HepG2 (cell line): ENCODE results near the gene LARP1. TPM values are rescaled to one million over a fixed set of nuclear protein-coding genes. Genes with fewer than 3 reads are reported as not detected.

ENCODE experiments used
- DPF2 ChIP-seq: sonication (generic); formaldehyde crosslinking; IDR thresholded peaks from 2 replicates; pipeline ENCODE4 v1.4.0; 2020; ENCODE audit warnings: mild to moderate bottlenecking, low read depth, missing genetic modification reagents, borderline replicate concordance
- FOSL1 ChIP-seq: sonication (generic); formaldehyde crosslinking; IDR thresholded peaks from 2 replicates; pipeline ENCODE4 v1.9.0; 2021; ENCODE audit warnings: missing genetic modification reagents, borderline replicate concordance
- KAT8 ChIP-seq: IDR thresholded peaks from 2 replicates; pipeline ENCODE4 v1.6.1; 2016; ENCODE audit warnings: missing genetic modification reagents, missing compliant biosample characterization
- KDM2A ChIP-seq: sonication (generic); formaldehyde crosslinking; IDR thresholded peaks from 2 replicates; pipeline ENCODE4 v1.4.0; 2020; ENCODE audit warnings: low read depth, missing genetic modification reagents, borderline replicate concordance
- KDM5A ChIP-seq: fragments of 200-600 bp; sonication (generic); IDR thresholded peaks from 2 replicates; pipeline ENCODE4 v1.7.0; 2018; ENCODE audit warnings: antibody characterized with exemption, mild to moderate bottlenecking, low read length, borderline replicate concordance
- MAFF ChIP-seq: IDR thresholded peaks from 2 replicates; pipeline ENCODE4 v1.6.1; 2011; ENCODE audit warnings: low read depth, low read length, improper control_type of control experiment
- NFE2L2 ChIP-seq: fragments of 150-350 bp; IDR thresholded peaks from 2 replicates; pipeline ENCODE4 v1.6.1; 2014; ENCODE audit warnings: low read length
- NKX3-1 ChIP-seq: sonication (generic); formaldehyde crosslinking; IDR thresholded peaks from 2 replicates; pipeline ENCODE4 v1.5.0; 2020; ENCODE audit warnings: missing genetic modification reagents
- NR2C2 ChIP-seq: sonication (generic); formaldehyde crosslinking; IDR thresholded peaks from 2 replicates; pipeline ENCODE4 v1.4.0; 2020; ENCODE audit warnings: missing genetic modification reagents, mild to moderate bottlenecking, moderate library complexity, borderline replicate concordance
- RFXANK ChIP-seq: IDR thresholded peaks from 2 replicates; pipeline ENCODE4 v1.6.1; 2016
- SSRP1 ChIP-seq: IDR thresholded peaks from 2 replicates; pipeline ENCODE4 v1.6.1; 2016; ENCODE audit warnings: control low read depth
- SUZ12 ChIP-seq: fragments of 150-350 bp; IDR thresholded peaks from 2 replicates; pipeline ENCODE4 v1.6.1; 2014; ENCODE audit warnings: low read depth, low read length
- SYNCRIP ChIP-seq: fragments of 200-400 bp; formaldehyde crosslinking; IDR thresholded peaks from 2 replicates; pipeline ENCODE4 v1.6.1; 2018; ENCODE audit warnings: mild to moderate bottlenecking, low read depth, low read length; ENCODE audit not compliant: insufficient read depth
- TBX3 ChIP-seq: fragments of 450-650 bp; IDR thresholded peaks from 2 replicates; pipeline ENCODE4 v1.6.1; 2017; ENCODE audit warnings: antibody characterized with exemption, mild to moderate bottlenecking, inconsistent platforms, borderline replicate concordance
- TCF7 ChIP-seq: sonication (generic); IDR thresholded peaks from 2 replicates; pipeline ENCODE4 v1.6.1; 2016; ENCODE audit warnings: antibody characterized with exemption, low read depth
- TFE3 ChIP-seq: IDR thresholded peaks from 2 replicates; pipeline ENCODE4 v1.6.1; 2016
- ZNF101 ChIP-seq: sonication (generic); formaldehyde crosslinking; IDR thresholded peaks from 2 replicates; pipeline ENCODE4 v1.4.0; 2020; ENCODE audit warnings: mild to moderate bottlenecking, low read depth, missing genetic modification reagents, borderline replicate concordance
- ZNF234 ChIP-seq: sonication (generic); formaldehyde crosslinking; conservative IDR thresholded peaks from 2 replicates; pipeline ENCODE4 v1.5.1; 2020; ENCODE audit warnings: mild to moderate bottlenecking, missing genetic modification reagents
- ZNF546 ChIP-seq: sonication (generic); formaldehyde crosslinking; conservative IDR thresholded peaks from 2 replicates; pipeline ENCODE4 v1.8.1; 2023; ENCODE audit warnings: mild to moderate bottlenecking, missing genetic modification reagents
- ZSCAN29 ChIP-seq: sonication (generic); formaldehyde crosslinking; conservative IDR thresholded peaks from 2 replicates; pipeline ENCODE4 v1.4.0; 2020; ENCODE audit warnings: mild to moderate bottlenecking, missing genetic modification reagents
- polyA plus RNA-seq, 8 experiments: library from polyadenylated mRNA; depleted of rRNA in 3 of 8; stranded (reverse) in 7 of 8; unstranded in 1 of 8; fragments of >200 nt; fragmentation: Illumina TruSeq in 4 of 8; extraction: Trizol in 4 of 8; gene quantifications; 2 replicates each; pipeline versions ENCODE4 v1.2.1 to v1.2.3, GENCODE V29; 2011 to 2016; ENCODE audit warnings: low read depth in 4 of 8, missing spikeins in 1 of 8, mixed read lengths in 1 of 8; ENCODE audit not compliant: insufficient read depth in 1 of 8
- total RNA-seq, 5 experiments: library from RNA; depleted of rRNA; stranded (reverse); fragments of >200 nt; fragmentation: Illumina TruSeq; extraction: Trizol; gene quantifications; 2 replicates each; pipeline ENCODE4 v1.2.3, GENCODE V29; 2016; ENCODE audit warnings: low read depth in 1 of 5
- TF ChIP-seq, protein P1 (sequence below): sonication (generic); formaldehyde crosslinking; IDR thresholded peaks from 2 replicates; pipeline ENCODE4 v1.9.0; 2021; ENCODE audit warnings: missing genetic modification reagents, borderline replicate concordance
- TF ChIP-seq, protein P2 (sequence below): sonication (generic); formaldehyde crosslinking; conservative IDR thresholded peaks from 2 replicates; pipeline ENCODE4 v1.8.0; 2022; ENCODE audit warnings: low read depth, missing genetic modification reagents
- TF ChIP-seq, protein P3 (sequence below): sonication (generic); formaldehyde crosslinking; IDR thresholded peaks from 2 replicates; pipeline ENCODE4 v1.4.0; 2020; ENCODE audit warnings: low read depth, mild to moderate bottlenecking, missing genetic modification reagents
- TF ChIP-seq, protein P4 (sequence below): IDR thresholded peaks from 2 replicates; pipeline ENCODE4 v1.6.1; 2016; ENCODE audit warnings: low read depth, borderline replicate concordance

LARP1 gene
- total and polyA plus RNA-seq, 2 of the 13 experiments (the other 11 are each of a cell fraction or from before 2014, with no cell fraction given): 45.2 to 61.4 TPM

DNA sequence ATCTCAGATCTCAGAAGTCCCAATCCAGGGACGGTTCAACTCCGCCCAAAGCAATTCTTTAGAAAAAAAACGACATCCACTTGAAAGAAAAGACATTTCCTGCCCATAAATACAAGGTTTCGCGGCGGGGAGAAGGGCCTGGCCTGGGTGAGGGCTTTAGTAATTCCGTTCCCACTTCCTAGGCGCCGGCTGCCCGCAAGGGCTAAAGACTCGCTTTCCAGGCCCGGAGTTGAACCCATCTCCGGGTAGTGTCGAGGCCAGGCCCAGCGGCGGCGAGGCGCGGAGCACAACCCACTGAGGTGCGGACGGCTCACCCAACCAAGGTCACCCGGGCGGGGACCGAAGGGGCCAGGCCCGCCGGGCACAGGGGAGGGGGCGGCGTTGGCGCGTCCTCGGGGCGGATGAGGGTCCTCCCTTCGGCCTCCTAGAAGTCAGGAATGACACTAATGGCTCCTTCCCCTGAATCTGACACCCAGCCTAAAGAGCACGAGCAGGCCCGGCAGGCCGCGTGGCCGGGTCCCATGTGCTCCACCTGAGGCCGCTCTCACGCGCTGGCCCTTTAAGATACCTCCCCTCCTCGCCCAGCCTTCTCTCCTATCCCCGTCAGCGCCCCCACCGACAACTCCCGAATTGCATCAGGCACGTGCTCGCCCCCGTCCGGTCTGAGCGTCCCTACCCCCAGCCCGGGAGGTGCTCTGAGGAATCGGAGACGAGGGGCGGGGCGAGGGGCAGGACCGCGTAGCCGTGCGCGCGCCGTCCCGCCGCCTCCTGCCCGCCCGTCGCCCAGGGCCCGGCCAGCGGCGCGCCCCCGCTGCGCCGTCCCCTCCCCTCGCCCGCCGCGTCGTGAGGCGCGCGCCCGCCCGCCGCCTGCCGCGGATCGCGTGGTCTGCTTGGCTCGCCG, 467 bp upstream of the LARP1 start (continued):
- TF ChIP-seq, protein P1, sequence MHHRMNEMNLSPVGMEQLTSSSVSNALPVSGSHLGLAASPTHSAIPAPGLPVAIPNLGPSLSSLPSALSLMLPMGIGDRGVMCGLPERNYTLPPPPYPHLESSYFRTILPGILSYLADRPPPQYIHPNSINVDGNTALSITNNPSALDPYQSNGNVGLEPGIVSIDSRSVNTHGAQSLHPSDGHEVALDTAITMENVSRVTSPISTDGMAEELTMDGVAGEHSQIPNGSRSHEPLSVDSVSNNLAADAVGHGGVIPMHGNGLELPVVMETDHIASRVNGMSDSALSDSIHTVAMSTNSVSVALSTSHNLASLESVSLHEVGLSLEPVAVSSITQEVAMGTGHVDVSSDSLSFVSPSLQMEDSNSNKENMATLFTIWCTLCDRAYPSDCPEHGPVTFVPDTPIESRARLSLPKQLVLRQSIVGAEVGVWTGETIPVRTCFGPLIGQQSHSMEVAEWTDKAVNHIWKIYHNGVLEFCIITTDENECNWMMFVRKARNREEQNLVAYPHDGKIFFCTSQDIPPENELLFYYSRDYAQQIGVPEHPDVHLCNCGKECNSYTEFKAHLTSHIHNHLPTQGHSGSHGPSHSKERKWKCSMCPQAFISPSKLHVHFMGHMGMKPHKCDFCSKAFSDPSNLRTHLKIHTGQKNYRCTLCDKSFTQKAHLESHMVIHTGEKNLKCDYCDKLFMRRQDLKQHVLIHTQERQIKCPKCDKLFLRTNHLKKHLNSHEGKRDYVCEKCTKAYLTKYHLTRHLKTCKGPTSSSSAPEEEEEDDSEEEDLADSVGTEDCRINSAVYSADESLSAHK (CRISPR knock-in tag): no peak
- no peak for TF ChIP-seq MAFF
- TF ChIP-seq RFXANK (CRISPR knock-in tag): no peak
- TF ChIP-seq NKX3-1 (CRISPR knock-in tag): no peak
- TF ChIP-seq TFE3 (CRISPR knock-in tag): peak; percentile 93
- peak; percentile 41; the same call in 1 of the 2 replicates for TF ChIP-seq NR2C2 (CRISPR knock-in tag)
- no peak for TF ChIP-seq SSRP1 (CRISPR knock-in tag)
- peak; percentile 52; the same call in 1 of the 2 replicates for TF ChIP-seq KAT8 (CRISPR knock-in tag)
- no peak for TF ChIP-seq ZNF101
- TF ChIP-seq ZNF234: no peak
- no peak for TF ChIP-seq ZNF546 (CRISPR knock-in tag)
- no peak; the same call in none of the 2 replicates for TF ChIP-seq KDM2A (CRISPR knock-in tag)
- TF ChIP-seq TCF7: no peak
- TF ChIP-seq NFE2L2: no peak
- TF ChIP-seq SYNCRIP: no peak
- TF ChIP-seq KDM5A: no peak
- TF ChIP-seq, protein P2, sequence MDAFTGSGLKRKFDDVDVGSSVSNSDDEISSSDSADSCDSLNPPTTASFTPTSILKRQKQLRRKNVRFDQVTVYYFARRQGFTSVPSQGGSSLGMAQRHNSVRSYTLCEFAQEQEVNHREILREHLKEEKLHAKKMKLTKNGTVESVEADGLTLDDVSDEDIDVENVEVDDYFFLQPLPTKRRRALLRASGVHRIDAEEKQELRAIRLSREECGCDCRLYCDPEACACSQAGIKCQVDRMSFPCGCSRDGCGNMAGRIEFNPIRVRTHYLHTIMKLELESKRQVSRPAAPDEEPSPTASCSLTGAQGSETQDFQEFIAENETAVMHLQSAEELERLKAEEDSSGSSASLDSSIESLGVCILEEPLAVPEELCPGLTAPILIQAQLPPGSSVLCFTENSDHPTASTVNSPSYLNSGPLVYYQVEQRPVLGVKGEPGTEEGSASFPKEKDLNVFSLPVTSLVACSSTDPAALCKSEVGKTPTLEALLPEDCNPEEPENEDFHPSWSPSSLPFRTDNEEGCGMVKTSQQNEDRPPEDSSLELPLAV (CRISPR knock-in tag): no peak; the same call in 1 of the 2 replicates
- TF ChIP-seq SUZ12: no peak
- peak; percentile 73; the same call in 1 of the 2 replicates for TF ChIP-seq ZSCAN29 (CRISPR knock-in tag)
- no peak for TF ChIP-seq FOSL1 (CRISPR knock-in tag)
- TF ChIP-seq, protein P3, sequence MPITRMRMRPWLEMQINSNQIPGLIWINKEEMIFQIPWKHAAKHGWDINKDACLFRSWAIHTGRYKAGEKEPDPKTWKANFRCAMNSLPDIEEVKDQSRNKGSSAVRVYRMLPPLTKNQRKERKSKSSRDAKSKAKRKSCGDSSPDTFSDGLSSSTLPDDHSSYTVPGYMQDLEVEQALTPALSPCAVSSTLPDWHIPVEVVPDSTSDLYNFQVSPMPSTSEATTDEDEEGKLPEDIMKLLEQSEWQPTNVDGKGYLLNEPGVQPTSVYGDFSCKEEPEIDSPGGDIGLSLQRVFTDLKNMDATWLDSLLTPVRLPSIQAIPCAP: no peak
- no peak for TF ChIP-seq TBX3
- TF ChIP-seq DPF2 (CRISPR knock-in tag): no peak
- TF ChIP-seq, protein P4, sequence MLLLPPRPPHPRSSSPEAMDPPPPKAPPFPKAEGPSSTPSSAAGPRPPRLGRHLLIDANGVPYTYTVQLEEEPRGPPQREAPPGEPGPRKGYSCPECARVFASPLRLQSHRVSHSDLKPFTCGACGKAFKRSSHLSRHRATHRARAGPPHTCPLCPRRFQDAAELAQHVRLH (CRISPR knock-in tag): peak; percentile 57; the same call in 1 of the 2 replicates
